DMS53 treated with DMSO at 0.1 percent for 48 hours (cell line): Measurements from ENCODE around the gene TMEM106C.

ENCODE experiments used
- DNase-seq: peaks from one replicate; lab custom pipeline; 2025; ENCODE audit not compliant: unreplicated experiment; lab: John Stamatoyannopoulos, UW

Gene TMEM106C

GRCh38 chr12:47992776-47993175 lies 29.4 kb downstream of the TMEM106C start:
- no peak for DNase-seq

GRCh38 chr12:47993491-47993890 lies 30.1 kb downstream of the TMEM106C start:
- no peak for DNase-seq

- no peak for DNase-seq
Measured at GRCh38 chr12:47995981-47996401, 32.6 kb downstream of the TMEM106C start.

- DNase-seq: no peak
Measured at GRCh38 chr12:47997321-47997720, 33.9 kb downstream of the TMEM106C start.

- no peak for DNase-seq
Measured at GRCh38 chr12:47999816-48000215, 36.4 kb downstream of the TMEM106C start.

- DNase-seq: peak; percentile 91
Measured at GRCh38 chr12:48000878-48001504, 37.6 kb downstream of the TMEM106C start.

- DNase-seq: peak; percentile 61
Measured at GRCh38 chr12:48001505-48002413, 38.4 kb downstream of the TMEM106C start.

- DNase-seq: no peak
Measured at GRCh38 chr12:48002414-48002730, 39.0 kb downstream of the TMEM106C start.

- peak; percentile 86 for DNase-seq
Measured at GRCh38 chr12:48002773-48003218, 39.4 kb downstream of the TMEM106C start.

- DNase-seq: peak; percentile 84
Measured at GRCh38 chr12:48003226-48004052, 40.0 kb downstream of the TMEM106C start.

GRCh38 chr12:48004053-48004941 lies 40.9 kb downstream of the TMEM106C start, which contains the start of gene COL2A1:
COL2A1 (minus strand) TSS chr12:48004476; CDS start chr12:48004321, 155 bp downstream.
- DNase-seq: peak; percentile 84

- no peak for DNase-seq
Measured at GRCh38 chr12:48005001-48005749, 41.8 kb downstream of the TMEM106C start.

GRCh38 chr12:48005750-48006021 lies 42.3 kb downstream of the TMEM106C start:
- no peak for DNase-seq

- no peak for DNase-seq
Measured at GRCh38 chr12:48007206-48007605, 43.8 kb downstream of the TMEM106C start.

- DNase-seq: no peak
Measured at GRCh38 chr12:48008349-48008748, 45.0 kb downstream of the TMEM106C start.

GRCh38 chr12:48008950-48009349 lies 45.6 kb downstream of the TMEM106C start:
- no peak for DNase-seq

- DNase-seq: no peak
Measured at GRCh38 chr12:48009471-48009870, 46.1 kb downstream of the TMEM106C start.

- DNase-seq: no peak
Measured at GRCh38 chr12:48010366-48010970, 47.1 kb downstream of the TMEM106C start.

GRCh38 chr12:48012070-48012469 lies 48.7 kb downstream of the TMEM106C start:
- DNase-seq: no peak
